Hematopoietic multipotent progenitor cell treated with erythropoietin and hydrocortisone succinate and interleukin-3 and kit ligand, for 4 days (in vitro differentiated cells): ENCODE data around the gene C16orf87.
A peak's percentile ranks its signal among the peaks of the same experiment; 100 is the strongest.
"Not testable (repeated sequence)": the region's sequence is repeated elsewhere in the genome, so short reads cannot be mapped to it uniquely, and the experiment has no call there.

Source experiments
- DNase-seq: peaks from one replicate; pipeline ENCODE4 v3.0.0-alpha.2; 2015

Gene C16orf87

DNA sequence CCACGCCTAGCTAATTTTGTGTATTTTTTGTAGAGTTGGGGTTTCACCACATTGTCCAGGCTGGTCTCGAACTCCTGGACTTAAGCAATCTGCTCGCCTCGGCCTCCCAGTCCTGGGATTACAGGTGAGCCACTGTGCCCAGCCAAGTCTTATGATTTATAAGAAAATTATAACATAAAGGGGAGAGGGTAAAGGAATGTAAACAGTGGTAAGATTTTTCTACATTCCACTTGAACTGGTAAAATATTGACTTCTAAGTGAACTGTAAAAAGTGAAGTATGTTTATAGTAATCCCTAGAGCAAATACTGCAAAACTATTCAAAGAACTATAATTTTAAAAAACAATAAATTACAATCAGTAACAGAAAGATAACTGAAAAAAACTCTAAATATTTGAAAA lies 33.5 kb downstream of the C16orf87 start:
- no peak for DNase-seq

DNA sequence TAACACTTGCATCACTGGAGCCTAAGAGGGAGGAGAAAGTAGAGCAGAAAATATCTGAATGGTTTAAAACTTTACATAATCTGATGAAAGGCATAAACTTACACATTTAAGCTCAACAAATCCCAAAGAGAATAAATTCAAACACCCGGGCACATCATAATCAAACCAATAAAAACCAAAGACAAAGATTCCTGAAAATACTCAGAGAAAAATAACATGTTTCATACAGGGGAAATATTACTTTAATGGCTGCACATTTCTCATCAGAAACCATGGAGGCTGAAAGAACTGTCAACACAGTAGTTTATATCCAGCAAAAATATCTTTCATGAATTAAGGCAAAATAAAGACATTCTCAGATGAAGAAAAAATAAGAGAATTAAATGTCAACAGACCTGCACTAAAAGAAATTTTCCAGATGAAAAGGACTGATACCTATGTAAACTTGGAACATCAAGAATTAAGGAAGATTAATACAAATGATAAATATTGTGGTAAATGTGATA lies 34.2 kb downstream of the C16orf87 start:
- no peak for DNase-seq

DNA sequence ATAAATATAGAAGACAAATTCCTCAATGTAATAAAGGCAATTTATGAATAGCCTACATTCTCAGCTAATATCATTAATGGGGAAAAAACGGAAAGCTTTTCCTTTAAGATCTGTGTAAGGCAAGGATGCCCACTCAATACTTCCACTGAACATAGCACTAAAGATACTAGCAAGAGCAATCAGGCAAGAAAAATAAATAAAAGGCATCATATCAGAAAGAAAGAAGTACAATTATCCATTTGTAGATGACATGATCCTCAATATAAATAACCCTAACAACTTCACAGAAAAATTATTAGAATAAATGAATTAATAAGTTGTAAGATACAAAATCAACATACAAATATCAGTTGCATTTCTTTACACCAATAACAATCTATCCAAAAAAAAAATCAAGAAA lies 37.1 kb downstream of the C16orf87 start:
- DNase-seq = no peak

DNA sequence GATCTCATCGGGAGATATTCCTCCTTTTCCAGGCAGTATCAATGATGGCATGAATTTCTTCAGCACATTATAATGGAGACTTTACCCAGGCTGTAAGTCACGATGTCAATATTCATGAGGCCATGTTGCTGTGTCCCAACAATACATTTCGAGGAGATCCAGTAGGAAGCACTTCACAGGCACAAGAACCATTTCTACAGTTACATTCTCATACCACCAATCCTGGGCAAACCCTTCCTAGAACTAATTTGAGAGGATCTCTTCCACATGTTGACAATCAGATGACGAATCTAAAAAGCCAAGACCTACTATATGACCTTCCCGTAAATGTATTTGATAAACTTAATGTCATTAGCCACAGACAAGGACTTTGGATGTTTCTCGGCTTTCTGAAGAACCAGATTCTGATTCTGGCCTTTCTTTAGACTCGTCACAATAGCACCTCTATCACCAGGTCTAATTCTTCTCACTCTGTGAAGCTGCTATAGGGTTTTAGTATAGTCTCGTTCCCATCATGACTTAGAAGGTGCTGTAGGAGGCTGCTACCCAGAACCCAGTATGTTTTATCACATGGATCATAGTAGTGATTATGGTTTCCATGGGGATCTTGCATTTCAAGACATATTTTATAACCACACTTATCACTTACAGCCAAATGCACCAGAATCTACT lies 40.2 kb downstream of the C16orf87 start:
- DNase-seq = no peak

DNA sequence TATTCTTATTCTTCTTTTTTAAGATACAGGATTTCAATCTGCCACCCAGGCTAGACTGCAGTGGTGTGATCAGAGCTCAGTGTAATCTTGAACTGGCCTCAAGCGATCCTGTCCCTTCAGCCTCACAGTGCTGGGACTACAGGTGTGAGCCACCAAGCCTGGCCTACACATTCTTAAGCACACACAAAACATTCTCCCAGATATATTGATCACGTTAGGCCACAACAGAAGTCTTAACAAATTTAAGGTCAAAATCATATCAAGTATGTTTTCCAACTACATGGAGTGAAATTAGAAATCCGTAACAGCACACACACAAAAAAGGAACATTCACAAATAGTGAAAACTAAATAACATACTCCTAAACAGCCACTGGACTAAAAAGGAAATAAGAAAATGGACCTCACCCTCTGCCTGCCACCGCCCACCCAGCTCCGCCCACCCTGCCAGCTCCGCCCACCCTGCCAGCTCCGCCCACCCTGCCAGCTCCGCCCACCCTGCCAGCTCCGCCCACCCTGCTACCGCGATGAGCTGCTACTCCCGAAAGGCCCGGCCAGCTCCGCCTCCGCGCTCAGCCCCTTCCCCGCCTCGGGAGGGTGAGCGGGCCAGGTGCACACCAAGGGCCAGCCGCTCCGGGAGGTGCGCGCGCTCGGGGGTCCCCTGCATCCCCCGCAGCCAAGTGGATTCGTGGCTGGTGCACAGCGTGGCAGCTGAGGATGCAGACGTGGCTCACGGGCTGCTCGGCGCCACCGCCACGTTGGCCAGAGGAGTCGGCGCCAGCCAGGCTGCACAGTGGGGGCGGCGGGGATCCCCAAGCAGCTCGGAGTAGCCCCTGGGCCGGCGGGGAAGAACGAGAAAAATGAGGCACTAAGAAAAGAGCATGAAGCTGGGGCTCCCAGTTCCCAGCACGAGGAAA lies 41.2 kb downstream of the C16orf87 start:
- DNase-seq = peak; percentile 84

DNA sequence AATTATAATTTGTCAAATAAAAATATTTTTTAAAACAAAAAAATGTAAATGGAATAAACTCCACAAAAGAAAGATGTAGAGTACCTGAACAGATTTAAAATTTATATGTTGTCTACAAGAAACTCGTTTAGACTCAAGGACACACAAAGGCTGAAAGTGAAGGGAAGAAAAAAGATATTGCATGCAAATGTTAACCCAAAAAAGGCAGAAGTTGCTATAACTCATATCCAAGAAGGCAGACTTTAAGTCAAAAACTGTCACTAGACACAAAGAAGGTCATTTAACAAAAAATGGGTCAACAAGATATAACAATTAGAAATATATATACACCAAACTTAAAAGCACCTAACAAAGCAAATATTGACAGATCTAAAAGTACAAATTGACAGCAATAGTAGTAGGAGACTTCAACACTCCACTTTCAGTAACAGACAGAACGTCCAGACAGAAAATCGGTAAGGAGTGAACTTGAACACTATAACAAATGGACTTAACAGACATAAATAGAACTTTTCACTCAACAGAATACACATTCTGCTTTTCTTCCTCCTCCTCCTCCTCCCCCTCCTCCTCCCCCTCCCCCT lies 42.0 kb downstream of the C16orf87 start:
- DNase-seq = no peak

DNA sequence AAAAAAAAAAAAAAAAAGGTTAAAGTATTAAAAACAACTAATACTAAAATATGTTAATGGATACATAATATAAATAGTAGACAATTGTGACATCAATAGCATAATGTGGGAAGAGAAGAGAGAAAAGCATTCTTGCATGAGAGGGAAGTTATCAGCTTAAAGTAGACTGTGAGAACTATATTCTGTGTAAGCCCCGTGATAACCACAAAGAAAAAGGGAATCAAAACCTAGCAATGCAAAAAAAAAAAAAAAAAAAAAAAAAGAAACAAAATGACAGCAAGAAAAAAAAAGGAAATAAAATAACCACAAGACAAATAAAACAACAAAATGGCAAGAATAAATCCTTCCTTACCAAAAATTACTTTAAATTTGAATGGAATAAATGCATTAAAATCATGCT lies 43.1 kb downstream of the C16orf87 start:
- DNase-seq = peak; percentile 41

DNA sequence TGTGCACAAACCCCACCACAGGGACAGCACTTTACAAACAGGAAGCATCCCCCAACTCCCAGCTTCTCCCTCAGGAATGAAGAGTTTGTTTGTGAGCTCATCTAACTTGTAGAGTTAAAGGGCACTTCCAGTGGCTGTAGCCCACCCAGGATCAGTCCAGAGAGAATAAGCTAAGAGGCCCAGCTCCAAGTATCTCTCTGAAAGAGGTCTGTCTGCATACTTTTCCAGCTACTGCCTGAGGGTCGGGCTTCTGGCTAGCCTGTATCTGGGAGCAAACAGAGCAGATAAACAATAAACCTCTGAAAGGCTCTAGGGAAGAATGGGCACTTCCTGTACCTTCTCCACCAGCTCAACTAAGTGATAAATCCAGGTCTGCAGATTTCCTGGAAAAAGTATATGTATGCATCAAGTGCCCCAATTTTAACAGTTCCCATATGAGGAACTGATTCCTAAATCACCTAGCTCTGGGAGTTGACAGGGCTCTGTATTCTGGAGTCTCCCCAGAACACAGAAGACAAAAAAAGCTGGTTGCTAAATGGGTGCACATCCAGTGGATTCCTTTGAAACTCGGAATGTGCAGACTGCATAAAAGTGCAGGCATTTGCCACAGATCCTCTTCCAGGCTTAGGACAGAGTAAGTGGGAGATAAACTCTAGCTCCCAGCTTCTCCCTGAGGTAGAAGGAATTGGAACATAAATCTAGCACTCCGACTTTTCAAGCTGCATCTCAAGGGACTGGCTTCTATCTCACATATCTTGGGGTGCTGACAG lies 45.7 kb downstream of the C16orf87 start:
- DNase-seq = no peak

DNA sequence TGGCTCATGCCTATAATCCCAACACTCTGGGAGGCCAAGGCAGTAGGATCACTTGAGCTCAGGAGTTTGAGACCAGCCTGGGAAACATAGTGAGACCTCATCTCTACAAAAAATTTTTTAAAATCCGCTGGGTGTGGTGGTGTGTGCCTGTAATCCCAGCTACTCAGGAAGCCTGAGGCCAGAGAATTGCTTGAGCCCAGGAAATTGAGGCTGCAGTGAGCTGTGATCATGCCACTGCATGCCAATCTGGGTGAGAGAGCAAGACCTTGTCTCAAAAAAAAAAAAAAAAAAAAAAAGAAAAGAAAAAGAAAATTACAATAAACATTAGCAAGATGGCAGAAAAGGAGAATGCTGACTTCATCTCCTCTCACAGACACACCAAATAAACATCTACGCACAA lies 46.4 kb downstream of the C16orf87 start:
- not testable (repeated sequence) for DNase-seq

DNA sequence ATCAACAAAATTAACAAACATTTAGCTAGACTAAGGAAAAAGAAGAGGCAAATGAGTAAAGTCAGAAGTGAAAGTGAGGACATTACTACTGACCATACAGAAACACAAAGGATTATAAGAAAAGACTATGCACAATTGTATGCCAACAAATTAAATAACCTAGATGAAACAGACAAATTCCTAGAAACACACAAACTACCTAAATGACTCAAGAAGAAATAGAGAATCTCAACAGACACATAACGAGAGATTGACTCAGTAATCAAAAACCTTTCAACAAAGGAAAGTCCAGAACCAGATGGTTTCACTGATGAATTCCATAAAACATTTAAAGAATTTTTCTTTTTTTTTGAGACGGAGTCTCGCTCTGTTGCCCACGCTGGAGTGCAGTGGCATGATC lies 47.2 kb downstream of the C16orf87 start:
- DNase-seq = no peak

DNA sequence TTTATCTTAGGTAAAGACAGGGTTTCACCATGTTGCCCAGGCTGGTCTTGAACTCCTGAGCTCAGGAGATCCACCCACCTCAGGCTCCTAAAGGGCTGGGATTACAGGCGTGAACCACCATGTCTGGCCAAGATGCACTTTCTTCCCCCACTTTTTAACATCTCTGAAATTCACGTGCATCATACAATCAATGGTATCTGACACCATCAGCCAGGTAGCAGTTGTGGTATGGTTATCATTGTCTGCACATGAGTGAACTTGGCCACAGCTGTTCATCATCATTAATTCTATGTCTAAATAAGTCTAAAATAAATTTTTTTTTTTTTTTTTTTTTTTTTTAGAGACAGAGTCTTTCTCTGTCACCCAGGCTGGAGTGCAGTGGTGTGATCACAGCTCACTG lies 48.7 kb downstream of the C16orf87 start:
- DNase-seq = no peak

DNA sequence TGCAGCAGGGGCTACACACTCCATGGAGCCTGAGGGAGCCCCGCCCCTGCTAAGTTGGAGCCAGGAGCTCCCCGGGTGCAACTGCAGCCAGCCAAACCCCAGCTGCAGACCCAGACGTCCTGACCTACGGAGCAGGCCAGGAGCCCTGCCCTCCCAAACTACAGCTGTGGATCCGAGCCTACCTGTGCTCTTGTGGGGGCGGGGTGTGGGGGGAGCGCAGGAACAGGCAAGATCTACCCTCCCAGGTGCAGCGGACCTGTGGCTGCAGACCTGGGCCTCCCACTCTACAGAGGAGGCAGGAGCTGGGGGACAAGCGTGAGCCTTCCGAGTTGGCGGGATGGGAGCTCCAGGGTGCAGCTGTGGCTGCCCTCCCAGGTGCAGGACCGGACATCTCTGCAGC lies 53.2 kb downstream of the C16orf87 start:
- no peak for DNase-seq

DNA sequence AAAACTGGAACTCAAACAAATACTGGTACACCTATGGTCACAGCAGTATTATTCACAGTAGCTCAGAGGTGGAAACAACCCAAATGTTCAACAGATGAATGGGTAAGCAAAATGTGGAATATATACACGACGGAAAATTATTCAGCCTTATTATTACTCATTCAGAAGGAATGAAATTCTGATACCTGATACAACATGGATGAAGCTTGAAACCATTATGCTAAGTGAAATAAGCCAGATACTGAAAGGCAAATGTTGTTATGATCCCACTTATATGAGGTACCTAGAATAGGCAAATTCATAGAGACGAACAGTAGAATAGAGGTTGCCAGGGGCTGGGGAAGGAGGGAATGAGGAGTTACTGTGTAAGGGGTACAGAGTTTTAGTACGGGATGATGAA lies 55.8 kb downstream of the C16orf87 start:
- no peak for DNase-seq

DNA sequence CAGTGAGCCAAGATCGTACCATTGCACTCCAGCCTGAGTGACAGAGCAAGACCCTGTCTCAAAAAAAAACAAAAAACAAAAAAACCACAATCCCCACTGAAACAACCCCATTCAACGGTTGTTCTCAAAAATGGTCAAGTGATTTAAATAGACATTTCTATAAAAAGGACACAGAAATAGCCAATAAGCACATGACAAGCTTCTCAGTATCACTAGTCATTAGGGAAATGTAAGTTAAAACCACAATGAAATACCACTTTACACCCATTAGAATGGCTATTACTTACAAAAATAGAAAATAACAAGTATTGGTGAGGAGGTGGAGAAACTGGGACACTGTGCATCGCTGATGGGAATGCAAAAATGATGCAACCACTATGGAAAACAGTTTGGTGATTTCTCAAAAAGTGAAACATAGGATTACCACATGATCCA lies 56.2 kb downstream of the C16orf87 start:
- DNase-seq = no peak

DNA sequence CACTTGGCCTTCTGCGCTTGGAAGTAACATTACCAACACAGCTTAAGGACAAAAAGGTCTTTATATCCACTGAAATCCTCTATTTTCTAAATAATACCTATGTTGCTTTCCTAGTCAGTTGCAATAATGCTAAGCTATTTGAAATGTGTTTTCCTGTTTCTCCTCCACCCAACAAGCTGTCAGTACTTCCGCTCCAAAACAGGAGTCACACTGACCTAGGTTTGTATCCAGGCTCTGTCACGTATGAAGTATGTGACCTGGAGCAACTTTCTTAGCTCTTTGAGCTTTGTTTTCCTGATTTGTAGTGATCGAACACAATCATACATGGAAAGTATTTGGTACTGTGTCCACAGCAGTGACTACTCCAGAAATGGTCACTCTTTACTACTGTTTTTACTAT lies 58.5 kb downstream of the C16orf87 start:
- no peak for DNase-seq

DNA sequence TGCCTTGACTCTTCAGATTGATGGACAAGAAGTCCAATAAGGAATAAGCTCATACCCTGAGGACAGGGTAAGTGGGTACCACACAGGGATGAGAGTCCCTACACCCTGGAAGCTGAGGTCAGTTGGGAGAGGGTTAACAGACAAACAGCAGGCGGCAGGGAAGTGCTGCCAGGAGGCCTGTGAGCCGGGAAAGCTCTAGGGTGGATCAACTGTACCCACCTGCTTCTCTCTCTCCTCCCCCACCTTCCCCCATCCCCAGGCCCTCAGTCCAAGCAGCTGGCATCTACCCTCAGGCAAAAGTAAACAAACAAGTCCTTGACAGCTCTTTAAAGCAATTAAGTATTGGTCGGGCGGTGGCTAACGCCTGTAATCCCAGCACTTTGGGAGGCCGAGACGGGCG lies 62.2 kb downstream of the C16orf87 start:
- no peak for DNase-seq

DNA sequence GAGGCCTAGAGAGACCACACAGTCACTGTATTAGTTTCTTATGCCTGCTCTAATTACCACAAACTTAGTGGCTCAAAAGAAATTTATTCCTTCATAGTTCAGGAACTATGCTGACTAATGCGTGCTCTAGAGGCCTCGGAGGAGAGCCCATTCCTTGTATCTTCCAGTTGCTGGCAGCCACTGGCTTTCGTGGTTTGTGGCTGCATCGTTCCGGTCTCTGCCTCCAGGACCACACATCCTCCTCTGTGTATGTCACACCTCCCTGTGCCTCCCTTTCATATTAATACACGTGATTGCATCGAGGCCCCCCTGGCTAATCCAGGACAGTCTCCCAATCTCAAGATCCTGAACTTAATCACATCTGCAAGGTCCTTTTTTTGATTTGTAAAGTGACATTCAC lies 65.9 kb downstream of the C16orf87 start:
- DNase-seq = peak; percentile 50

DNA sequence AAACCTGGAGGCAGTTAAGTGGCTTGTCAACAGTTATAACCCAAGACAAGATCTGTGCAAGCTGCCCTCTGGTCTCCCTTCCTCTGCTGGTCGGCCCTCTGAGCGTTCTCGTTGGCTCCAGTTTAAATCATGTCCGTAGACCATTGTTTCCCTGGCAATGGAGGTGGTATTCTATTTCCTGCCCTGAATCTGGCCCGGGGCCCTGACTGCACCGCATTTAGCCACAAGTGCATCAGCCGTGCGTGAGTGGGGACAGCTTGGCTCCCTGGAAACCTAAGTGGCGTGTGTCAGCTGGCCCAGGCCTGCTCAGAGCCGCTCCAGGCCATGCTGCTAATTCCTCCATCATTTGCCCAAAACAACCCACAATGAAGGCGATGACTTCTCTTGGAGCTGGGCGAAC lies 67.8 kb downstream of the C16orf87 start:
- DNase-seq = no peak

DNA sequence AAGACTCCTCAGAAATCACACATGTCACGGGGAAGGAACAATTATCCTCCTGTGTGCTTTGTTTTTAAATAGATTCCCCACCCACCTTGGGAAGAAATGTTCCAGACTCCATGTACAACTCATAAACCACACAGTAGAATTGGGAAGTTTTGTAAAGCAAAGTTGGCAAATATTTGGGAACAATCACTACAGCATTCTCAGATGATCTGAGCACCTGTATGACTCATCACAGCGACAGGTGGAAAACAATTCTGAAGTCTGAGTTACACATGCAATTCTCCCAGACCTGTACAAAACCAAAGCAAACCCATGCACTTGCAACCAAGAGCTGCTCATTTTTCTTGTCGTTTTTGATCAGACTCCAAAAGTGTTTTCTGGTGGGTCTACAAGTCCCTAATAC lies 68.4 kb downstream of the C16orf87 start:
- DNase-seq = no peak

DNA sequence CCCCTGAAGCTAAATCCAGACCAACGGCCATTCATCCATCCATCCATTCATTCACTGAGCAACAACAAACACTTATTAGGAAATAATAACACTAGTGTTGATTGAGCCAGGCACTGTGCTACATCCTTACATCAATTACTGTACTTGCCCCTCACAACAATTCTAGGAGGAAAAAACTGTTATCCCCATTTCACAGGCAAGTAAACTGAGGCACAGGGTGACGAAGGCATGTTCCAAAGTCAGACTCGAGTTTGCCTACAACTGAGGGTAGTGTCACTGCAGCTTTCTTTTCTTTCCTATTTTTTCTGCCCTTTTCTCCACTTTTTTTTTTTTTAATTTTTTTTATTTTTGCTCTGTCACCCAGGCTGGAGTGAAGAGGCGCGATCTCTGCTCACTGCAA lies 71.7 kb downstream of the C16orf87 start:
- no peak for DNase-seq

DNA sequence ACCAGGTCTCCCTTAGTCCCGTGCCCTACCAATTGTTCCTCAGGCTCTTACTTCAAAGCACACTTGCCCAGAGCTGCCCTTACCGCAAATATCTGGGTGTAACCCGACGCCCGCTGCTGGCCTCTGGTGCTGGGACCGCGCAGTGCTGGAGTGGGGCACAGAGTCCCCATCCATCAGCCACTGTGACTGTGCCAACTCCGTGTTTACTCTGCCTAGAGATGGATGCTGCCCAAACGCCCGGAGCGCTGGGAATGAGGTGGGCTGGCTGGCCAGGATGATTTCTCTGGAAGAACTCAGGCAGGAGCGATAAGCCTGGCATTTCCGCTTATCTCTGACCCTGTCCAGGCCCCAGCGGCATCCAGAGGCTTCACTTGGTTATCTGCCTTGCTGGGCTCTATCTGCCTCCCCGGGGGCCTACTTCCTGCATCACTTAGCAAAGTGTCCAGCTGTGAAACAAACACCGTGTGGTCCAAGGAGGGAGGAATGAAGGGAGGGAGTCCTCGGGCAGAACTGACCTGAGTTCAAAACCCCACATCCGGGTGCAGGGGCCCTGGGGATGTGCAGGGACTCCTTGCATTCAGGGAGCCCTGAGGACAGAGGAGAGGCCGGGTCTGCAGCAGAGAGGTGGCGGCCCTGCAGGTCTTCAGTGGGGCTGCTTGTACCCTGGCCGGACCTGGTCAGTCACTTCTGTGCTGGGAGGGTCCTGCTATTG lies 73.5 kb downstream of the C16orf87 start:
- no peak for DNase-seq

DNA sequence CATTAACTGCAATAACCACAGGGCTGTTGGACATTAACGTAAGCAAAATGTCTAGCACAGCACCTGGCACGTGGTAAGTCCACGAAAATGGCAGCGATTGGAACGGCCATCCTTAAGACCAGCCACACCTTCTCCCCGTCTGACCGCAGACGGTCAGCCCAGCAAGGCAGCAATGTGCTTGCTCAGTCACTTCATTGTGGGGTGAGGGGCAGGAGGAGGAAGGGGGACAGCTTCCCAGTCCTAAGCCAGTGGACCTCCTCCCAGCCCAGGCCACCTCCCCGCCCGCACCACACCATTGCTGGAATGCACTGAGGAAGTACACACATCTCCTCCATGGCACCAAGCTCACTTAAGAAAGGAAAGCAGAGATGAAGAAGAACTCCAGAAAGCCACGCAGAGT lies 74.2 kb downstream of the C16orf87 start:
- DNase-seq = no peak
